Spinal cord (tissue), 10 donors: ENCODE results near the gene CAMTA2. TPM values are rescaled to one million over a fixed set of nuclear protein-coding genes. Genes with fewer than 3 reads are reported as not detected.

Experiments used
- DNase-seq, 6 donors: peaks; one replicate each; pipeline versions ENCODE4 v3.0.0 to v3.0.0-alpha.2; 2013 to 2015; ENCODE audit warnings: low spot score in 6 of 6, low read depth in 4 of 6
- H3K27ac ChIP-seq: one replicate; pipeline ENCODE4 v1.5.1; 2013; ENCODE audit warnings: low read depth, low read length, control low read depth
- H3K27me3 ChIP-seq: one replicate; pipeline ENCODE4 v1.6.1; 2013; ENCODE audit warnings: low read length; ENCODE audit not compliant: control insufficient read depth, insufficient read depth
- H3K36me3 ChIP-seq: one replicate; pipeline ENCODE4 v1.6.1; 2013; ENCODE audit warnings: low read length; ENCODE audit not compliant: control insufficient read depth, insufficient read depth
- H3K4me1 ChIP-seq: one replicate; pipeline ENCODE4 v1.6.1; 2013; ENCODE audit warnings: low read length; ENCODE audit not compliant: control insufficient read depth, insufficient read depth
- H3K4me3 ChIP-seq: one replicate; pipeline ENCODE4 v1.5.1; 2013; ENCODE audit warnings: low read depth, low read length, control low read depth
- H3K9me3 ChIP-seq: one replicate; pipeline ENCODE4 v1.6.1; 2013; ENCODE audit warnings: low read length; ENCODE audit not compliant: control insufficient read depth, insufficient read depth
- WGBS: methylation state at CpG from one replicate; pipeline ENCODE4 v1.1.5; 2013; ENCODE audit warnings: missing lambda C conversion rate; ENCODE audit not compliant: insufficient coverage; 5-methylcytosine and 5-hydroxymethylcytosine counted together
- polyA plus RNA-seq, 2 donors: library from polyadenylated mRNA; unstranded; fragments of 120-200 nt; gene quantifications; one replicate each; pipeline ENCODE4 v1.2.1, GENCODE V29; 2013; ENCODE audit not compliant: insufficient read length in 2 of 2
- total RNA-seq, 2 donors: library from RNA; depleted of rRNA in 1 of 2; stranded (reverse); fragments of 120-200 nt in 1 of 2; fragments of >200 nt in 1 of 2; gene quantifications; one replicate each; pipeline versions ENCODE4 v1.2.3 to v1.2.4, GENCODE V29; 2013 to 2014
- donor health status: healthy.

The CAMTA2 gene
- total and polyA plus RNA-seq, 4 donors: 12.6 to 96.1 (median 52.3) TPM

- Histone ChIP-seq H3K4me1 (peaks cover 31% of the 10 kb centered on the region), H3K36me3 (peaks cover 44% of the 10 kb centered on the region), H3K27ac (no peak overlapping the region), H3K4me3 (no peak overlapping the region), H3K27me3 (no peaks in the 10 kb centered on the region), H3K9me3 (no peaks in the 10 kb centered on the region)
- 69% methylated on average over 2 of the region's 3 CpGs for WGBS
- DNase-seq: no peak
Observed at GRCh38 chr17:4944163-4944553, 43.3 kb downstream of the CAMTA2 start.

- H3K27ac ChIP-seq: no peak overlapping the region
- no peaks in the 10 kb centered on the region for H3K9me3 ChIP-seq
- peaks cover 54% of the 10 kb centered on the region for H3K36me3 ChIP-seq
- H3K27me3 ChIP-seq: no peaks in the 10 kb centered on the region
- peaks cover 44% of the 10 kb centered on the region for H3K4me1 ChIP-seq
- H3K4me3 ChIP-seq: no peak overlapping the region
- WGBS: 90% methylated on average over 4 of the region's 13 CpGs
- DNase-seq: no peak
Observed at GRCh38 chr17:4942760-4943508, 44.5 kb downstream of the CAMTA2 start.

- peak overlapping the region; percentile 93 for H3K4me3 ChIP-seq
- WGBS: 77% methylated on average over 3 of the region's 4 CpGs
- DNase-seq: no peak
- H3K36me3 ChIP-seq: peaks cover 71% of the 10 kb centered on the region
- no peak overlapping the region for H3K27ac ChIP-seq
- no peaks in the 10 kb centered on the region for H3K27me3 ChIP-seq
- H3K9me3 ChIP-seq: no peaks in the 10 kb centered on the region
- peaks cover 39% of the 10 kb centered on the region for H3K4me1 ChIP-seq
Observed at GRCh38 chr17:4941319-4941610, 46.2 kb downstream of the CAMTA2 start.

GRCh38 chr17:4940555-4941318, 46.7 kb downstream of the CAMTA2 start:
- Histone ChIP-seq H3K36me3 (peaks cover 74% of the 10 kb centered on the region), H3K4me3 (peak overlapping the region; percentile 93), H3K27me3 (no peaks in the 10 kb centered on the region), H3K9me3 (no peaks in the 10 kb centered on the region), H3K27ac (peak overlapping the region; percentile 96), H3K4me1 (peaks cover 38% of the 10 kb centered on the region)
- no peak for DNase-seq
- under 1% methylated on average over 22 of the region's 29 CpGs for WGBS

DNA sequence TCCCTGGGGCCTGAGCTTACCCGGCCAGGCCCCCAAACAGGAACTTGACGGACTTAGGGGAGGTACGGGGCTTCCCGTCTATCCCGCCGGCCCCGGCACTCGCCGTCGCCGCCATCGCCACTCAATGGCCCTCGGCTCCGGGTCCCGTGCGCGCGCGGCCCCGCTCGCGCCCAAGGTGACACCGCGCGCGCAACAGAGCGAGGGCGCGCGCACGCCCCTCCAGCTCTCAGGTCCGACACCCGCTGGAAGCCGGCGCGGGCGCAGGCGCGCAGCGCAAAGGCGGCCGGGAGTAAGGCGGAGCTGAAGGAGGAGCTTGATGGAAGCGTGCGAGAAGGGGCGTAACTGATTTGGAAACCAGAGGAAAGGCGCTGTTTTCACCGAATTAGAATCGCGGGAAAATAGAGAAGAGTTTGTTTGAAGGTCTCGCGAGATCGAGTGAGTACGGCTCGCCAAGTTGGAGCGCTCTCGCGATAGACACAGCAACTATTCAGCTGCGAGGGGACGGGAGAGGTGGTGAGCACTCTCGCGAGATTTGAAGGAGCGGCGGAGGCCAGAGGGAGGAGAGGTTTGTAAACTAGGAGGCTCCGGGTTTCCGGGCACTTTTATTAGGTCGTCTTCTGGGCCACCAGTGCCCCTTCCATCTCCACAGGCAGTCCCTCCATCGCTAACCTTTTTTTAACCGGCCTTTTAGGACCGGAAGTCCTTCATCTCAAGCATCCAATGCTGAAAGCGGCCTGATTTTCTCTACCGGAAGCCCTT, 47.5 kb downstream of the CAMTA2 start, which contains the start of the genes RNF167 and SLC25A11:
Gene RNF167, plus strand, starts transcription at position 473 of the 759 bp plus-strand sequence. CDS start 642 bp downstream, outside the sequence.
Gene SLC25A11, minus strand, starts transcription at position 251 of the 759 bp plus-strand sequence. Its CDS starts 136 bp downstream, at position 115.
- Histone ChIP-seq H3K27me3 (no peaks in the 10 kb centered on the region), H3K4me1 (peaks cover 30% of the 10 kb centered on the region), H3K9me3 (no peaks in the 10 kb centered on the region), H3K4me3 (peak within 1 kb of the TSS; percentile 93), H3K27ac (peak within 1 kb of the TSS; percentile 96), H3K36me3 (peaks cover 72% of the 10 kb centered on the region)
- WGBS: under 1% methylated on average over 71 of the region's 72 CpGs
- peak; percentile 97 to 100 (median 99) for DNase-seq

- 0% methylated on average over 16 of the region's 16 CpGs for WGBS
- Histone ChIP-seq H3K4me3 (peak overlapping the region; percentile 93), H3K27me3 (no peaks in the 10 kb centered on the region), H3K4me1 (peaks cover 32% of the 10 kb centered on the region), H3K27ac (peak overlapping the region; percentile 96), H3K36me3 (peaks cover 68% of the 10 kb centered on the region), H3K9me3 (no peaks in the 10 kb centered on the region)
- DNase-seq: no peak
Observed at GRCh38 chr17:4939546-4939795, 48.0 kb downstream of the CAMTA2 start.

GRCh38 chr17:4938688-4939545, 48.6 kb downstream of the CAMTA2 start:
- Histone ChIP-seq H3K27ac (peak overlapping the region; percentile 96), H3K27me3 (no peaks in the 10 kb centered on the region), H3K4me1 (peaks cover 38% of the 10 kb centered on the region), H3K36me3 (peaks cover 66% of the 10 kb centered on the region), H3K9me3 (no peaks in the 10 kb centered on the region), H3K4me3 (peak overlapping the region; percentile 93)
- DNase-seq: no peak
- 55% methylated on average over 15 of the region's 19 CpGs for WGBS

- Histone ChIP-seq H3K27ac (no peak overlapping the region), H3K36me3 (peaks cover 57% of the 10 kb centered on the region), H3K4me1 (peaks cover 39% of the 10 kb centered on the region), H3K27me3 (no peaks in the 10 kb centered on the region), H3K9me3 (no peaks in the 10 kb centered on the region), H3K4me3 (no peak overlapping the region)
- DNase-seq: no peak
- WGBS: 89% methylated on average over 6 of the region's 11 CpGs
Observed at GRCh38 chr17:4938069-4938491, 49.4 kb downstream of the CAMTA2 start.

DNA sequence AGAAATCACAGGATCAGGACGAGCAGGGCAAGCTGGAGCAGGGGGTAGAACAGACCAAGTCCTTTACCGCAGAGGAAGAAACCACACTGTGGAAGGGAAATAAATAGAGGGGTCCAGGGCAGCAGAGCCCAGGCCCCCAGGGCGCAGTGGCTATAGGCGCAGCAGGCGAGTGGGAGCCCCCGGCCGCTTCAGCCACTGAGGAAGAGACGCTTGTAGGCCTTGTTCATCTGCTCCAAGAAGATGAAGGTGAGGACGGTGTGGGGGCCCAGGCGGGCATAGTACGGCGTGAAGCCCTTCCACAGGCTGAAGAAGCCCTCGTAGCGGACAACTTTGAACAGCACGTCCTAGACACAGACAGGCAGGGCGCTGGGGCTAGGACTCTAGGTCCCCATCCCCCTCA, 49.9 kb downstream of the CAMTA2 start:
- H3K9me3 ChIP-seq: no peaks in the 10 kb centered on the region
- WGBS: 96% methylated on average over 16 of the region's 16 CpGs
- peaks cover 55% of the 10 kb centered on the region for H3K36me3 ChIP-seq
- H3K4me1 ChIP-seq: peaks cover 39% of the 10 kb centered on the region
- no peak overlapping the region for H3K27ac ChIP-seq
- no peaks in the 10 kb centered on the region for H3K27me3 ChIP-seq
- H3K4me3 ChIP-seq: no peak overlapping the region
- no peak for DNase-seq
